GM23248 (cell line): ENCODE results near the gene GLUD2. TPM values are rescaled to one million over a fixed set of nuclear protein-coding genes. Genes with fewer than 3 reads are reported as not detected.

Experiments used
- DNase-seq: peaks from one replicate; pipeline ENCODE4 v3.0.0-alpha.2; 2015
- H2AFZ ChIP-seq: fragments of 200-600 bp; sonication (generic); 2 replicates; pipeline ENCODE4 v1.6.1; 2016; ENCODE audit warnings: antibody characterized with exemption
- H3F3A ChIP-seq: fragments of 200-600 bp; sonication (generic); 2 replicates; pipeline ENCODE4 v1.6.1; 2016; ENCODE audit warnings: mild to moderate bottlenecking, antibody characterized with exemption, mixed run types; ENCODE audit not compliant: insufficient read depth
- H3K27ac ChIP-seq: fragments of 200-600 bp; sonication (generic); 2 replicates; pipeline ENCODE4 v1.5.1; 2016; ENCODE audit warnings: mild to moderate bottlenecking
- H3K27me3 ChIP-seq: fragments of 200-600 bp; sonication (generic); replicated peaks from 2 replicates; pipeline ENCODE4 v1.6.1; 2016; ENCODE audit warnings: mild to moderate bottlenecking; ENCODE audit not compliant: insufficient read depth
- H3K36me3 ChIP-seq: fragments of 200-600 bp; sonication (generic); 2 replicates; pipeline ENCODE4 v1.6.1; 2016; ENCODE audit warnings: low read depth, mild to moderate bottlenecking
- H3K4me1 ChIP-seq: fragments of 200-600 bp; sonication (generic); 2 replicates; pipeline ENCODE4 v1.6.1; 2016; ENCODE audit warnings: mild to moderate bottlenecking; ENCODE audit not compliant: insufficient read depth
- H3K4me2 ChIP-seq: fragments of 200-600 bp; sonication (generic); one replicate; pipeline ENCODE4 v1.6.1; 2016; ENCODE audit warnings: mild to moderate bottlenecking; ENCODE audit not compliant: unreplicated experiment
- H3K4me3 ChIP-seq: fragments of 200-600 bp; sonication (generic); 2 replicates; pipeline ENCODE4 v1.5.1; 2016; ENCODE audit warnings: mild to moderate bottlenecking
- H3K79me2 ChIP-seq: fragments of 200-600 bp; sonication (generic); 2 replicates; pipeline ENCODE4 v1.6.1; 2016; ENCODE audit warnings: mild to moderate bottlenecking; ENCODE audit not compliant: insufficient read depth
- H3K9ac ChIP-seq: fragments of 200-600 bp; sonication (generic); 2 replicates; pipeline ENCODE4 v1.6.1; 2016; ENCODE audit warnings: mild to moderate bottlenecking
- H3K9me2 ChIP-seq: fragments of 200-600 bp; sonication (generic); 2 replicates; pipeline ENCODE4 v1.6.1; 2016; ENCODE audit warnings: mixed run types, mild to moderate bottlenecking, moderate library complexity; ENCODE audit not compliant: insufficient read depth
- H3K9me3 ChIP-seq: fragments of 200-600 bp; sonication (generic); one replicate; pipeline ENCODE4 v1.6.1; 2017; ENCODE audit warnings: low read depth
- H4K20me1 ChIP-seq: fragments of 200-600 bp; sonication (generic); 2 replicates; pipeline ENCODE4 v1.6.0; 2016; ENCODE audit not compliant: insufficient read depth
- EZH2 ChIP-seq: fragments of 200-600 bp; sonication (generic); IDR thresholded peaks from 2 replicates; pipeline ENCODE4 v1.6.1; 2018; ENCODE audit warnings: antibody characterized with exemption, mild to moderate bottlenecking; ENCODE audit not compliant: insufficient read depth, poor library complexity, severe bottlenecking
- EZH2phosphoT487 ChIP-seq: fragments of 200-600 bp; sonication (generic); IDR thresholded peaks from 2 replicates; pipeline ENCODE4 v1.6.1; 2018; ENCODE audit warnings: antibody characterized with exemption, moderate library complexity, mild to moderate bottlenecking, low read depth; ENCODE audit not compliant: insufficient read depth
- WGBS, 2 experiments: methylation state at CpG; one replicate each; pipeline ENCODE4 v1.1.6; 2015 to 2017; ENCODE audit warnings: low lambda C conversion rate in 2 of 2, low coverage in 1 of 2; ENCODE audit errors: missing lambda C conversion rate in 2 of 2; 5-methylcytosine and 5-hydroxymethylcytosine counted together
- in situ Hi-C: fragments of 300-500 bp; cut with MboI; formaldehyde crosslinking; loops from 2 replicates; pipeline ENCODE4 v1.15.0; 2020
- polyA plus RNA-seq: library from polyadenylated mRNA; unstranded; fragments of >200 nt; fragmentation: Nextera tagmentation; extraction: Ambion mirVana; gene quantifications from 2 replicates; pipeline ENCODE4 v1.2.1, GENCODE V29; 2016
- total RNA-seq: library from RNA; depleted of rRNA; stranded (reverse); fragments of >200 nt; shearing (Covaris generic); gene quantifications from 2 replicates; pipeline ENCODE4 v1.2.3, GENCODE V29; 2014

Gene GLUD2
- total and polyA plus RNA-seq, 2 experiments from 2014 or later, result 0.36 to 0.97 TPM

DNA sequence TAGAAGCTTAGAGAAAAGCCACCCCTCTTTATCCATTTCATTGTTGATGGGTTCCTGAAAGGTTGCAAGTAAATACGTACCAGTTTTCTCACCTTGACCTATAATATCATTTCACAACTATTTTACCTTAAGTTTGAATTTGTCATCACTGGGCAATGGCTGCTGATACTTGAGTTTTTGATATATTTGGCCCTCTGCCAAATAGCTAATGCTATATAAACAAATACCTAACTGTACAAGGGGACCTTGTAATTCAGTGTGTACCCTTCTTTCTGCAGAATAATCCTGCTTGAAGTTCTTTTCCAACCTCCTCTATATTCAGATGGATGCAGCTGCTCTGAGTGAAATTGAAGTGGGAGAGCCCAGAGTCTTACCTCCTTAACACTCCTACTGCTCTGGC is 19.0 kb upstream of the GLUD2 start:
- Histone ChIP-seq H3K36me3 (no peaks in the 10 kb centered on the region), H3K27me3 (no peaks in the 10 kb centered on the region), H4K20me1 (no peaks in the 10 kb centered on the region), H3K9me3 (no peaks in the 10 kb centered on the region), H3K27ac (no peak overlapping the region), H3K4me2 (no peak overlapping the region), H3K4me1 (no peaks in the 10 kb centered on the region), H3K4me3 (no peak overlapping the region), H3K79me2 (no peaks in the 10 kb centered on the region), H3F3A (no peaks in the 10 kb centered on the region), H3K9ac (no peak overlapping the region), H2AFZ (no peak overlapping the region), H3K9me2 (no peaks in the 10 kb centered on the region)
- WGBS, 2 experiments, result 88 to 95% methylated on average over 1 of the region's 1 CpG
- DNase-seq, result no peak
- TF ChIP-seq EZH2phosphoT487, result no peak
- no peak for TF ChIP-seq EZH2
- in situ Hi-C loops, result no loop called here

DNA sequence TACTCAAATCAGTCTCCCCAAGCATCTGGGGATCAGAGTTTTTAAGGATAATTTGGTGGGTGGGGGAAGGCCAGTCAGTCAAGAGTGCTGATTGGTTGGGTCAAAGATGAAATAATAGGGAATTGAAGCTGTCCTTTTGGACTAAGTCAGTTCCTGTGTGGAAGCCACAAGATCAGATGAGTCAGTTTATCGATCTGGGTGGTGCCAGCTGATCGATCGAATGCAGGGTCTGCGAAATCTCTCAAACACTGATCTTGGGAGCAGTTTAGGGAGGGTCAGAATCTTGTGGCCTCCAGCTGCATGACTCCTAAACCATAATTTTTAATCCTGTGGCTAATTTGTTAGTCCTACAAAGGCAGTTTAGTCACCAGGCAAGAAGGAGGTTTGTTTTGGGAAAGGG is 17.3 kb upstream of the GLUD2 start:
- H3K4me3 ChIP-seq, result no peak overlapping the region
- in situ Hi-C loops, result no loop called here
- DNase-seq, result no peak
- no peaks in the 10 kb centered on the region for H3K9me2 ChIP-seq
- no peak overlapping the region for H3K27ac ChIP-seq
- 74 to 78% methylated on average over 4 of the region's 4 CpGs for WGBS, 2 experiments
- H3K27me3 ChIP-seq, result no peaks in the 10 kb centered on the region
- H3K4me1 ChIP-seq, result no peaks in the 10 kb centered on the region
- H3K4me2 ChIP-seq, result no peak overlapping the region
- H3K9ac ChIP-seq, result no peak overlapping the region
- no peaks in the 10 kb centered on the region for H3K79me2 ChIP-seq
- no peaks in the 10 kb centered on the region for H3K9me3 ChIP-seq
- TF ChIP-seq EZH2, result no peak
- no peak for TF ChIP-seq EZH2phosphoT487
- H4K20me1 ChIP-seq, result no peaks in the 10 kb centered on the region
- no peak overlapping the region for H2AFZ ChIP-seq
- H3K36me3 ChIP-seq, result no peaks in the 10 kb centered on the region
- no peaks in the 10 kb centered on the region for H3F3A ChIP-seq

DNA sequence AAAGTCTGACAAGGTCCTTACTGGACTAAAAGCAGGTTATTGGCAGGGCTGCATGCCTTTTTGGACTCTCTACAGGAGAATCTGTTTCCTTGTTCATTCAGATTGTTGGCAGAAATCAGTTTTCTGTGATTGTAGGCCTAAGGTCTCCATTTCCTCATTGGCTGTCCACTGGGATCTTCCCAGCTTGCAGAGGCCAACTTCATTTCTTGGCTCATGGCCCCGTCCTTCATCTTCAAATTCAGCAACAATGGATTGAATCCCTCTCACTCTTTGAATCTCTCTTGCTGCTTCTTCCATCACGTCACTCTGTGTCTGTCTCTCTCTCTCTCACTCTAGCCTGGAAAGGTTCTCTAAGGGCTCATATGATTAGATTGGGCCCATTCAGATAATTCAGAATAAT is 14.9 kb upstream of the GLUD2 start:
- no peaks in the 10 kb centered on the region for H3K9me2 ChIP-seq
- DNase-seq, result no peak
- H3K4me3 ChIP-seq, result no peak overlapping the region
- TF ChIP-seq EZH2 (no peak), EZH2phosphoT487 (no peak)
- no peak overlapping the region for H3K9ac ChIP-seq
- in situ Hi-C loops, result no loop called here
- H3K79me2 ChIP-seq, result no peaks in the 10 kb centered on the region
- no peaks in the 10 kb centered on the region for H3F3A ChIP-seq
- peaks cover 4% of the 10 kb centered on the region; the same call in 1 of the 2 replicates for H3K4me1 ChIP-seq
- H3K9me3 ChIP-seq, result no peaks in the 10 kb centered on the region
- H2AFZ ChIP-seq, result no peak overlapping the region
- no peaks in the 10 kb centered on the region for H3K27me3 ChIP-seq
- H3K27ac ChIP-seq, result no peak overlapping the region
- H3K36me3 ChIP-seq, result no peaks in the 10 kb centered on the region
- WGBS, 2 experiments, result 0 to 20% methylated on average over 1 to 2 of the region's 2 CpGs
- no peak overlapping the region for H3K4me2 ChIP-seq
- H4K20me1 ChIP-seq, result no peaks in the 10 kb centered on the region

DNA sequence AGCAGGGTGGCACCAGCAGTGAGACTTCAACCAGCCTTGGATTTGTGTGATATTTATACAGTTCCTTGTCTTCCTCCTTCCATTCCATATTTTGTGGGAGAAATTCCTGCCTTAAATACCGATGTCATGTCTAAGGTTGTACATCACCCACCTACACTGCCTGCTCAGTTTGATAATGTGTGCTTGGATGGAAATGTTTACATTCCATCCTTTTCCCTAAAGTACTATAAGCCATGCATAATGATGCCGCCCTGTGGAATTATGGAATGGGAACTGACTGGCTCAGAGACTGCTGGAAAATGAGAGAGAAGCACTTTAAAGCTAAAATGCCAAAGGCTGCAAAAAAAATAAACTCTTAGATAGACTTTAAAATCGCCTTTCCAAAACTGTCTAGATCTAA is 11.3 kb upstream of the GLUD2 start:
- no peaks in the 10 kb centered on the region for H3K36me3 ChIP-seq
- H3K4me2 ChIP-seq, result no peak overlapping the region
- in situ Hi-C loops, result no loop called here
- H3K79me2 ChIP-seq, result no peaks in the 10 kb centered on the region
- no peak overlapping the region for H3K9ac ChIP-seq
- H3K9me2 ChIP-seq, result no peaks in the 10 kb centered on the region
- no peaks in the 10 kb centered on the region for H3K9me3 ChIP-seq
- no peak for TF ChIP-seq EZH2
- TF ChIP-seq EZH2phosphoT487, result no peak
- 25 to 32% methylated on average over 3 of the region's 3 CpGs for WGBS, 2 experiments
- no peaks in the 10 kb centered on the region for H3K27me3 ChIP-seq
- no peak overlapping the region for H2AFZ ChIP-seq
- H3K27ac ChIP-seq, result no peak overlapping the region
- peaks cover 4% of the 10 kb centered on the region; the same call in 1 of the 2 replicates for H3K4me1 ChIP-seq
- H4K20me1 ChIP-seq, result no peaks in the 10 kb centered on the region
- no peak for DNase-seq
- no peak overlapping the region for H3K4me3 ChIP-seq
- no peaks in the 10 kb centered on the region for H3F3A ChIP-seq

DNA sequence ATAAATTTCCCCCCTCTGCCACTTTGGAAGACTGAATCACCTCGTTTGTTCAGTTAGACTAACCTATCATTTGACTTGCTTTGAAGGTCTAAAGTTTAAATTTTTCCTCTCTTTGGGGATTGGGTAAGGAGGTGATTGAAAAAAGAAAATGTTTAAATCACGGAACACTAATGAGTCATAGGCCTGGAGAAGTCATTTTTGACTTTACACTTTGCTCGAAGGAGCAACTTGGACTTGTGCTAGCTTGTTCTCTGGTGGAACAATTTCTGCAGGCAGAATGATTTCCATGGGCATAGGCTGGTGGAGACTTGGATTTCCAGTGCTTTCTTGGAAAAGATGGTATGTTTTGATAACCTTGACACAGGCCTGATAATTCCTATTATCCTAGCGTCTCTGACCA is 10.5 kb upstream of the GLUD2 start:
- TF ChIP-seq EZH2phosphoT487 (no peak), EZH2 (no peak)
- H3K4me3 ChIP-seq, result no peak overlapping the region
- H3K27ac ChIP-seq, result no peak overlapping the region
- no peak for DNase-seq
- no peaks in the 10 kb centered on the region for H3K9me2 ChIP-seq
- no peak overlapping the region for H3K4me2 ChIP-seq
- H3K4me1 ChIP-seq, result peaks cover 4% of the 10 kb centered on the region; the same call in 1 of the 2 replicates
- no peaks in the 10 kb centered on the region for H3F3A ChIP-seq
- H3K9me3 ChIP-seq, result no peaks in the 10 kb centered on the region
- no peaks in the 10 kb centered on the region for H4K20me1 ChIP-seq
- no peaks in the 10 kb centered on the region for H3K36me3 ChIP-seq
- no peaks in the 10 kb centered on the region for H3K79me2 ChIP-seq
- 51 to 62% methylated on average over 4 of the region's 4 CpGs for WGBS, 2 experiments
- no peak overlapping the region for H3K9ac ChIP-seq
- in situ Hi-C loops, result no loop called here
- no peaks in the 10 kb centered on the region for H3K27me3 ChIP-seq
- H2AFZ ChIP-seq, result no peak overlapping the region
